ENCODE measurements around the gene GRIN2C. TPM values are rescaled to one million over a fixed set of nuclear protein-coding genes. Genes with fewer than 3 reads are reported as not detected.

Gene GRIN2C
- total RNA-seq, 2 experiments from 2014 or later = not detected

DNA sequence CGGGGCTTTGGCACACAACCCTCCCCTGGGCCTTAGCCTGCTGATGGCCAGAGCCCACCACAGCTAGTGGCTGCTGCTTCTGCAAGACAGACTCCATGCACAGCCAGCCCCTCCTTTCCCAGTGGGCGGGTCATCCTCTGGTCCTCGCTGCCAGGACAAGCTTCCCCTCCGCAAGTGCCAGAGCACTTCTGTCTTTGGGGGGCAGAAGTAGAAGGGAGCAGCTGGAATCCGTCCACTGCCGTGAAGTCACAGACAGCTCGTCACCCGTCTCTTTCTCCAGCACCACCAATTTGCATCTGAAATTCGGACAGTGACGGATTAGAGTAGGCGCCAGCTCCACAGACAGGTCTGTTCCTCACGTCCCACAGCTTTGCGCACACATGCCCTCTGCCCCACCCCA, 52.2 kb downstream of the GRIN2C start:
- TF ChIP-seq, protein P1, sequence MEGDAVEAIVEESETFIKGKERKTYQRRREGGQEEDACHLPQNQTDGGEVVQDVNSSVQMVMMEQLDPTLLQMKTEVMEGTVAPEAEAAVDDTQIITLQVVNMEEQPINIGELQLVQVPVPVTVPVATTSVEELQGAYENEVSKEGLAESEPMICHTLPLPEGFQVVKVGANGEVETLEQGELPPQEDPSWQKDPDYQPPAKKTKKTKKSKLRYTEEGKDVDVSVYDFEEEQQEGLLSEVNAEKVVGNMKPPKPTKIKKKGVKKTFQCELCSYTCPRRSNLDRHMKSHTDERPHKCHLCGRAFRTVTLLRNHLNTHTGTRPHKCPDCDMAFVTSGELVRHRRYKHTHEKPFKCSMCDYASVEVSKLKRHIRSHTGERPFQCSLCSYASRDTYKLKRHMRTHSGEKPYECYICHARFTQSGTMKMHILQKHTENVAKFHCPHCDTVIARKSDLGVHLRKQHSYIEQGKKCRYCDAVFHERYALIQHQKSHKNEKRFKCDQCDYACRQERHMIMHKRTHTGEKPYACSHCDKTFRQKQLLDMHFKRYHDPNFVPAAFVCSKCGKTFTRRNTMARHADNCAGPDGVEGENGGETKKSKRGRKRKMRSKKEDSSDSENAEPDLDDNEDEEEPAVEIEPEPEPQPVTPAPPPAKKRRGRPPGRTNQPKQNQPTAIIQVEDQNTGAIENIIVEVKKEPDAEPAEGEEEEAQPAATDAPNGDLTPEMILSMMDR (IDR thresholded peaks at IDR 0.05) = no peak

DNA sequence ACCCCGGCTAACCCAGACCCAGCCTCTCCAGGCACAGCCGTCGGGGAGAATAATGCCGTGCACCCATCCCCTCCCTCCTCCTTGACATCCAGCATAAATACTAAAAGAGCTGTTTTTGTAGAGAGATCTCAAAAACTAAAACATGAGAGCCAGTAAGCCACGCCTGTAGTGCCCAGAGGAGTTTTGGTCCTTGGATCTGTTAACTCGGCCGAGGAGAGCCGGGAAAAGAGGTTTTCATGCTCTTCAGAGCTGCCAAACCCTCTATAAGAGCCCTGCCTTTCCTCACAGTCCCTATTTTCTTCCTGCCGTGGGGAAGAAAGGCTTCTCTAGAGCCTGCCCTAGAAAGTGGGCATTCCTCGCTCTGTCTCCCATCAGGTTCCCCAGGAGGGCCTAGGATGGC, 53.4 kb downstream of the GRIN2C start:
- Histone ChIP-seq H3K4me1 (ENCODE audit: insufficient read depth, low read length) (no peaks in the 10 kb centered on the region), H3K4me3 (ENCODE audit: low read length) (no peak overlapping the region), H3K36me3 (ENCODE audit: insufficient read depth, low read length) (peaks cover 59% of the 10 kb centered on the region), H3K9me3 (ENCODE audit: control insufficient read depth in 1 of 2, insufficient read depth in 1 of 2, low read length in 2 of 2) (no peaks in the 10 kb centered on the region), H3K27ac (ENCODE audit: low read depth in 1 of 2, low read length in 2 of 2) (no peak overlapping the region), H3K27me3 (ENCODE audit: control insufficient read depth in 1 of 2, insufficient read depth in 2 of 2, low read length in 2 of 2) (no peaks in the 10 kb centered on the region)
- Mint-ChIP-seq H3K36me3 (ENCODE audit: low read depth) (peaks cover 61% of the 10 kb centered on the region), H3K9me3 (no peaks in the 10 kb centered on the region), H3K4me1 (ENCODE audit: low read depth) (no peaks in the 10 kb centered on the region), H3K27me3 (no peaks in the 10 kb centered on the region), H3K27ac (no peak overlapping the region), H3K4me3 (no peak overlapping the region)
- TF ChIP-seq, protein P1 (IDR thresholded peaks at IDR 0.05) = no peak
- intact Hi-C loops (cut with DNase I, micrococcal nuclease) = no loop called here
- ChIA-PET POLR2A (no interaction called here), CTCF (no interaction called here)
- ATAC-seq (ENCODE audit: poor library complexity) (no peak), DNase-seq (no peak)

More for the DNA sequence above, 52.2 kb downstream of the GRIN2C start:
- POLR2A ChIA-PET = interaction anchor here (0.6 kb wide), 1 partner anchor 27 kb away, joined by 3 read pairs; no protein-coding TSS in a partner anchor
- CTCF ChIA-PET = no interaction called here
- DNase-seq (no peak), ATAC-seq (ENCODE audit: poor library complexity) (no peak)
- Mint-ChIP-seq H3K36me3 (ENCODE audit: low read depth) (peaks cover 51% of the 10 kb centered on the region), H3K9me3 (no peaks in the 10 kb centered on the region), H3K27ac (no peak overlapping the region), H3K27me3 (no peaks in the 10 kb centered on the region), H3K4me1 (ENCODE audit: low read depth) (no peaks in the 10 kb centered on the region), H3K4me3 (no peak overlapping the region)
- Histone ChIP-seq H3K36me3 (ENCODE audit: insufficient read depth, low read length) (peaks cover 58% of the 10 kb centered on the region), H3K4me3 (ENCODE audit: low read length) (no peak overlapping the region), H3K4me1 (ENCODE audit: insufficient read depth, low read length) (no peaks in the 10 kb centered on the region), H3K27ac (ENCODE audit: low read depth in 1 of 2, low read length in 2 of 2) (no peak overlapping the region), H3K27me3 (ENCODE audit: control insufficient read depth in 1 of 2, insufficient read depth in 2 of 2, low read length in 2 of 2) (no peaks in the 10 kb centered on the region), H3K9me3 (ENCODE audit: control insufficient read depth in 1 of 2, insufficient read depth in 1 of 2, low read length in 2 of 2) (no peaks in the 10 kb centered on the region)
- intact Hi-C loops (cut with DNase I, micrococcal nuclease) = no loop called here

DNA sequence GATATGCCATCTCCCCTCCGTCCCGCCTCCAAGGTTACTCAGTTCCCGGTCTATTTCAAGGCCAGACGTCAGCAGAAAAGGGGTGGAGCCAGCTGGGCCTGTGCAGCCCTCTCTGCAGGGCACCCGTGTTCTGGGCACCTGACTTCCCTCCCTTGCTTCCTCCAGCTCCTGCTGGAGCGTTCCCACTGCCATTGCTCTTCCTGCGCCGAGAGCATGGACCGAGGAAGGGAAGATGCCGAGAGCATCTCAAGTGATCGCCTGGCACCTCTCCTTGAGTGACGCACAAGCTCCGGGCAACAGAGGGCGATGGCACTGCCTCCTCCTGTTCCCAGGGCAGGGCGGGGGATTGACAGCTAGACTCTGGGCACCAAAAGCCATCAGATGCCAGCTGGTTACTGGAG, 54.1 kb downstream of the GRIN2C start:
- Mint-ChIP-seq H3K36me3 (ENCODE audit: low read depth) (peaks cover 61% of the 10 kb centered on the region), H3K27me3 (no peaks in the 10 kb centered on the region), H3K27ac (no peak overlapping the region), H3K9me3 (no peaks in the 10 kb centered on the region), H3K4me3 (no peak overlapping the region), H3K4me1 (ENCODE audit: low read depth) (no peaks in the 10 kb centered on the region)
- ChIA-PET POLR2A (no interaction called here), CTCF (no interaction called here)
- TF ChIP-seq, protein P1 (IDR thresholded peaks at IDR 0.05) = no peak
- Histone ChIP-seq H3K36me3 (ENCODE audit: insufficient read depth, low read length) (peaks cover 66% of the 10 kb centered on the region), H3K4me3 (ENCODE audit: low read length) (no peak overlapping the region), H3K9me3 (ENCODE audit: control insufficient read depth in 1 of 2, insufficient read depth in 1 of 2, low read length in 2 of 2) (no peaks in the 10 kb centered on the region), H3K27me3 (ENCODE audit: control insufficient read depth in 1 of 2, insufficient read depth in 2 of 2, low read length in 2 of 2) (no peaks in the 10 kb centered on the region), H3K4me1 (ENCODE audit: insufficient read depth, low read length) (no peaks in the 10 kb centered on the region), H3K27ac (ENCODE audit: low read depth in 1 of 2, low read length in 2 of 2) (no peak overlapping the region)
- intact Hi-C loops (cut with DNase I, micrococcal nuclease) = no loop called here
- DNase-seq (no peak), ATAC-seq (ENCODE audit: poor library complexity) (no peak)
